GM12873 (cell line): Measurements from ENCODE around the gene STOX1.

Source experiments
- TF ChIP-seq, protein P1 (sequence below): IDR thresholded peaks from 2 replicates; pipeline ENCODE4 v1.5.1; 2012; ENCODE audit warnings: low read depth, mild to moderate bottlenecking, moderate library complexity, low read length, control low read depth; ENCODE audit not compliant: insufficient read depth; ENCODE audit errors: missing control alignments

The STOX1 gene

DNA sequence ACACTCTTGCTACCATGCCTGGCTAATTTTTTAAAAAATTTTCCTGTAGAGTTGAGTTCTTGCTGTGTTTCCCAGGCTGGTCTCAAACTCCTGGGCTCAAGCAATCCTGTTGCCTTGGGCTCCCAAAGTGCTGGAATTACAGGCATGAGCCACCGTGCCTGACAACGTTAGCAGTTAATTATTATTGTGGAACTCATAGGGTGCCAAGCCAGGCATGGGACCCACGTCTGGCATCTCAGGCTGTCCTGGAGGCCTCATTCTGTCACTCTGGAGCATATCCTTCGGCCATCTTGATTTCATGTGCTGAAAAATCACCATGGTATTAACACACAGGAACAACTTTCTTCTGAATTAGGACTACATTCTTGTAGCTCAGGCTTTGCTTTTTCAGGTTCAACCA, 21.5 kb downstream of the STOX1 start:
- TF ChIP-seq, protein P1, sequence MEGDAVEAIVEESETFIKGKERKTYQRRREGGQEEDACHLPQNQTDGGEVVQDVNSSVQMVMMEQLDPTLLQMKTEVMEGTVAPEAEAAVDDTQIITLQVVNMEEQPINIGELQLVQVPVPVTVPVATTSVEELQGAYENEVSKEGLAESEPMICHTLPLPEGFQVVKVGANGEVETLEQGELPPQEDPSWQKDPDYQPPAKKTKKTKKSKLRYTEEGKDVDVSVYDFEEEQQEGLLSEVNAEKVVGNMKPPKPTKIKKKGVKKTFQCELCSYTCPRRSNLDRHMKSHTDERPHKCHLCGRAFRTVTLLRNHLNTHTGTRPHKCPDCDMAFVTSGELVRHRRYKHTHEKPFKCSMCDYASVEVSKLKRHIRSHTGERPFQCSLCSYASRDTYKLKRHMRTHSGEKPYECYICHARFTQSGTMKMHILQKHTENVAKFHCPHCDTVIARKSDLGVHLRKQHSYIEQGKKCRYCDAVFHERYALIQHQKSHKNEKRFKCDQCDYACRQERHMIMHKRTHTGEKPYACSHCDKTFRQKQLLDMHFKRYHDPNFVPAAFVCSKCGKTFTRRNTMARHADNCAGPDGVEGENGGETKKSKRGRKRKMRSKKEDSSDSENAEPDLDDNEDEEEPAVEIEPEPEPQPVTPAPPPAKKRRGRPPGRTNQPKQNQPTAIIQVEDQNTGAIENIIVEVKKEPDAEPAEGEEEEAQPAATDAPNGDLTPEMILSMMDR, result no peak

DNA sequence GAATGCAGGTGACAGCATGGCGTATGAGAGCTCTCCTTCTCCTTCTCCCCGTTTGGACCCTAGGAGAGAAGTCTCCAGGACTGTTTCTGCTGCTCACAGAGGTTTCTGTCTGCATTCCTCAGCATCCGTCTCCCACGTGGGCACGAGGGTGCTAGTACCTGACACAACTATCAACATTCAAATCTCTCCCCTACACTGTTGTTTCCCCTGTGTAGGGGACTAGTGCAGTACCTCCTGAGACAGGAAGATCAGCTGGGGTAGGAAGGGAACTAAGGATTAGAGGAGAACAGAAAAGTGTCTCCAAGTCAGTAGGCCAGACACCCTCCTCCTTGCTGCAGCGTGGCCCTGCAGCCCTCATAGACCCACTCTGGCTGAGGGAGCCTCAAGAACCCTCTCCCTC, 29.0 kb downstream of the STOX1 start:
- TF ChIP-seq, protein P1, result no peak

DNA sequence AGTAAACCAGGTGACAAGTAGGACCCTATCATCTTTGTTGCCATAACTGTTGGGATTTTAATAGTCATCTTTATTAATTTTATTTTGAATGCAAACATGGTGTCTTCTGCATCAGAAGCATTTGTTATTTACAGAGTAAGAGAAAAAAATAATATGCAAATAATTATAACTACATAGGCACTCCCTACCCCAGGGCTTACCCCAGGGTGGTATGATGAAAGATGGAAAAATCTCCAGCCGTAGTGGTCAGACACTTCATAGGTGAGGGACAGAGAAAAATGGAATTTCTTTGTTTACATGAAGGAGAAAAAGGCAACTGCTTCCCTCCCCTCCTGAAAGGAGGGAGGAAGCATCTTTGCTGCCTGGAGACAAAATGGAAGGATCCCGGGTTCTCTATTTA, 29.7 kb downstream of the STOX1 start:
- TF ChIP-seq, protein P1, result no peak

DNA sequence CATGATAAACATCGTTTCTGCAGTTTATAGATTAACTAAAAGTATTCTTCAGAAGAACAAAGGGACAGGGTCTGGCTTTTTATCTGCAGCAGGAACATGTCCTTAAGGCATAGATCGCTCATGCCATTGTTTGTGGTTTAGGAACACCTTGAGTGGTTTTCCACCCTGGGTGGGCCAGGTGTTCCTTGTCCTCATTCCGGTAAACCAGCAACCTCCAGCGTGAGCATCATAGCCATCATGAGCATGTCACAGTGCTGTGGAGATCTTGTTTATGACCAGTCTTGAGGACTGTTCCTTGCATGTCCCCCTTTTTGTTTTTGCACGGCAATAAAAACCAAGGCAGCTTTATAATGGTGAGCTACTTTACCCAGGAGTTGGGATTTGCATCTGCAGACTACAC, 33.9 kb downstream of the STOX1 start:
- TF ChIP-seq, protein P1, result no peak

DNA sequence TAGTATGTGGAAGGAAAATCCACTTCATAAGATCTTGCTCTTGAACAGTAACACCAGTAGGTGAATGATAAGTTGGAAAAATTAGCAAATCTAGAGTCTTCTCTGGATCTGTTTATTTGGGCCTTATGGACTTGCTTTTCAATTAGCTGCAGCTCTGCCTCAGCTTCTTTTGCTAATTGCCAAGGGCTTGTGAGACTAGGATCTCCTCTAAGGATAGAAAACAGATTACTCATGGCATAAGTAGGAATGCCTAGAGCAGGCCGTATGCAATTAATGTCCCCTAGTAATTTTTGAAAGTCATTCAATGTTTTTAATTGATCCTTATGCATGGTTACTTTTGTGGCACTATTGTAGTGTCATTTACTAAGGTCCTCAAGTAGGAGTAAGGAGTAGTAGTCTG, 37.3 kb downstream of the STOX1 start:
- TF ChIP-seq, protein P1, result no peak

DNA sequence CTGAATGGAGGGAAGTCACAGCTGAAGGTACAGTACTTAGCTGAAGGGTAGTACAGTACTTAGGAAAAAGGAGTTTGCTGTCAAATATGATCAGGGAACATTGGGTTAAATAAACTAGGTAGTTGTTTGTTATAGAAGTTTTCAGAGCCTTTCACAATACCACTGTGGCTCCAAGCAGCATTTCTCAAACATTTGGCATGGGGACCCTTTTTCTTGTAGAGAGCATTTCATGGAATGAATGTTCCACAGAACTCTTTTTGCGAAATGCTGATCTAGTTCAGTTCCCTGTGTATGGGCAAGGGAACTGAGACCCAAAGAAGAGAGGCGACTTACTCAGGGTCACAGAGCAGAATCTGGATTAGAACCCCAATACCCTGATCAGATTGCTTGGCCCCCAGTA, 42.3 kb downstream of the STOX1 start:
- TF ChIP-seq, protein P1, result no peak

DNA sequence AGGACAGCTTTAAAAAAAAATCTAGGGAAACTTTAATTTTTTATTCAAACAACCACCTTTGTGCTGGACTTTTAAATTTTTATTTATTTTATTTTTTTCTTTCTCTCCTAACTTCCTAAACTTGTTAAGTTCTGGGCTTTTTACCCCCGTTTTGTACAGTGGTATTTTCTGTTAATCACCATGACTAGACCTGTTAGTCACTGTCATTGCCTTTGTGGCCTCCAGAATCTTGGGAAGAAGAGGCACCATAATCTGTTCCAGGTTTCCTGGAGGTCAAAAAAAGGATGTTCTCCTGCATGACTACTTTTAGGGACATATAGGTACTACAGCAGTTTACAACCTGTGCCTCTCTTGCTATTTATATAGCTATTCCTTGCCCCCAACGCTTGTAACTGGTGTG, 42.7 kb downstream of the STOX1 start:
- TF ChIP-seq, protein P1, result no peak

DNA sequence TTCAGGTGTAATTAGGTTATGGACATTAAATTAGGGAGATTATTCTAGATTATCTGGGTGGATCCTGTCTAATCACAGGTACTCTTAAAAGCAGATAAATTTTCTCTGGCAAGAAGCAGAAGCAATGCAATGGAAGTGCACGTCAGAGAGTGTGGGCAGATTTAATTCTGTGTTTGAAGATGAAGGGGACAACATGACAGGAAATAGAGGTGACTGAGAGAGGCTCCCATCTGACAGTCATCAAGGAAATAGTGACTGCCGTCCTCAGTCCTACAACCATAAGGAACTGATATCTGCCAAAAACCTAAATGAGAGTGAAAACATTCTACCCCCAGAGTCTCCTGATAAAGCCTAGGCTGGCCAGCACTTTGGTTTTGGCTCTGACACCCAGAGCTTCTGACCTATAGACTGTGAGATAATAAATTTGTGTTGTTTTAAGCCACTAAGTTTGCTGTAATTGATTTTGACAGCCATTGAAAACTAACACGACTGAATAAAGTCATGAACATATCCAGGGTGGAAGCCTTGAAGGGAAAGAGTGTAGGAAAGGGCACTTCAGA, 43.3 kb downstream of the STOX1 start:
- TF ChIP-seq, protein P1, result no peak
